ENCODE results near the gene KATNAL2.
A peak's percentile ranks its signal among the peaks of the same experiment; 100 is the strongest.

The KATNAL2 gene

DNA sequence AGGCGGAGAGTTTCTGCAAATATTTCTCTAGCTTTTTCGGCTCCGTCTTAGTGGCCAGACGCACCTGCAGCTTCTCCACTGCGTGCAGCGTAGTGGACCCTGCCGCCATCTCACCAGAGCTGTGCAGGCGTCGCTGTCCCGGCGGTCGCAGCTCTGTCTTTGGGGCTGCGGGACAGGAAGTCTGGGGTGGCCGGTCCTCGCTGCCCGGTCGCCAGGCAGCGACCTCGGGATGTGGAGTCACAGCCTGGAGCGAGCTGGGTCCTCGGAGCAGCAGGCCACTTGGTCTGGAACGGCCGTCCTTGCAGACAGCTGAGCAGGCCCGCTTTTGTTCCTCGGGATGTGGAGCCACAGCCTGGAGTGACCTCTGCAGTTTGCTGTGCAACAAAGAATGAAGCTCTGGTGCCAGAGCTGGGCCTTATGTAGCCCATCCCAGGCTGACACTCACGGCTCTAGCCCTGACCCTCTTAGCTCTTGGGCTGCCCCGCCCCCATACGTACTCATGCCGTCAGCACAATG, 117.8 kb downstream of the KATNAL2 start, which contains the start of gene ELOA2:
ELOA2 (minus strand) TSS at position 466 of the 516 bp plus-strand sequence; CDS start at position 109, 357 bp downstream.
- DNase-seq (ENCODE audit: low read depth): no peak

DNA sequence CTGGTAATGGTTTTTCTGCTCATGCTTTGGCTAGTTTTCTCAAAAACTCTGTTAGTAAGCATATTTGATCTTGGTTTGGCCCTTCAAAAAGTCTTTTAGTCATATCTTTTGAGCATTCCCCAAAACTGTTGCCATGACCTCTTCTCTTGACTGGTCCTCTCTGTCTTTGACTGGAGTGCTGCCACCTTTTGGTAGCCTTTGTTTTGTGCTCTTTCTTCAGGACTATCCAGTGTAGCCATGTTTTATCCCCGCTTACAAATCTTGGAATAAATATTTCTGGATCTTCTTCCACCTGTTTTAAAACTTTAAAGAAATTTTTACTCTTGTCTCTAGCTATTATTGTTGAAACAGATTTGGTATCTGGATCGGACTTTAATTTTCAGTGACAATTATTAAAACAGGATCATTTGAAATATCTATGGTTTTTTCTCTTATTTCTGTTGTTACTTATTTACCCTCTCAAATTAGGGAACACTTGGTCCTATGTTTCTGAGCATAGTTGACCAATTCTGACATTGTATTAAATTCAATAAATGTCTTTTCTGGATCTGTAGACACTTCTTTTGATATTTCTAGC, 119.0 kb downstream of the KATNAL2 start:
- no peak for DNase-seq (ENCODE audit: low read depth)

DNA sequence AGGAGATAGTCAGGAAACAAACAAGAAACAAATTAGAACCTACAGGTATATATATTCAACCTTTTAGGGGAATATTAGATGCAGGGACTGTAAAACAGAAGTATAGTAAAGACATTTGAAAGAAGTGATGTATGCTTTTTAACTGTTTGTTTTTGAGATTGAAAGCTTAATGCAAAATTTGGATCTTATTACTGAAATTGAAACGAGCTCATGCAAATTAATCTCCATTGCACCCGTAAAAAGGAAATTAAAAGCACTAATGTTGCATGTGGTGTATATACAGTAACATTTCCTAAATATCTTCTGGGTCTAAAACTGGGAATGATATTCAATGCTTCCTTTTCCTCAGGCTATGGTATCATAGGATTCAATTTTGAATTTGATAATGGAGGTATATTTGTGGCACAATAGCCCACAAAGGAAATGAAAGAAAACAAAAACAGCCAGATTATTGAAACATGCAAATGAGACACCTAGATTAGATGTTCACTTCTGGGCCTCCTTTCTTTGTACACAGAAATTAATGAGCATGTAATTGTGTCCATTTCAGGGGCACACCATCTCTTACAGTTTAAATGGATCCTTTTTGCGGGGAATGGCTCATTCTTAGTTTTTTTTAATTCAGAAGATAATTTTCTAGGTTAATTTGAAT, 119.7 kb downstream of the KATNAL2 start:
- DNase-seq (ENCODE audit: low read depth): no peak

DNA sequence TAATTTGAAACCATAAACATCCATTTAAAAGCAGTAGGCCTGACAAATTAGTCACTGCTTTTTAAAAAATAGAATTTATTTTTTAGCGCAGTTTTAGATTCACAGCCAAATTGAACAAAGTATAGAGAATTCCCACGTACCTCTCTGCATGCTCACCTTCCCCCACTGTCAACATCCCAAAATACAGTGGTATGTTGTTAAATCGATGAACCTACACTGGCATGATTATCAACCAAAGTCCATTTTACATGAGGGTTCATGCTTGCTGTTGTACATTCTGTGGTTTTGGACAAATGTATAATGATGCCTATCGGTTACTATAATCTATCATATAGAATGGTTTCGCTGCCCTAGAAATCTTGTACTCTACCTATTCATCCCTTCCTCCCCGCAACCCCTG, 123.6 kb downstream of the KATNAL2 start:
- DNase-seq (ENCODE audit: low read depth): no peak

DNA sequence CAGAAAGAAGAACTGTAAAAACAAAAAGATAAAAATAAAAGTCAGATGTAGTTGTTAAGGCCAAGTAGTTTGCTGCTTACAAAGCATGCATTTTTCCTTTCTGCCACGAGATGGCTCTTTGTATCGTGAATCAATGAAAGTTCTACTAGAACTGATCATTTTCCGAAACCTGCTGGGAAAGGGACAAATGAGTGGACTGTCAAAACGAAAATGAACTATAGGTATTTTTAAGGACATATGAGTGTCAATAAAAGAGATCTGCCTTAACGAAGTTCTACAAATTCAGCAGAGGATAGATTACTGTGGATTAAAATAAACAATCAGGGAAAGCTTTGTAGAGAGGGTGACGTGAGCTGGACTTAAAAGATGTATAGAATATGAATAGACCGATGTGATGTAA, 133.1 kb downstream of the KATNAL2 start:
- no peak for DNase-seq (ENCODE audit: low read depth)

DNA sequence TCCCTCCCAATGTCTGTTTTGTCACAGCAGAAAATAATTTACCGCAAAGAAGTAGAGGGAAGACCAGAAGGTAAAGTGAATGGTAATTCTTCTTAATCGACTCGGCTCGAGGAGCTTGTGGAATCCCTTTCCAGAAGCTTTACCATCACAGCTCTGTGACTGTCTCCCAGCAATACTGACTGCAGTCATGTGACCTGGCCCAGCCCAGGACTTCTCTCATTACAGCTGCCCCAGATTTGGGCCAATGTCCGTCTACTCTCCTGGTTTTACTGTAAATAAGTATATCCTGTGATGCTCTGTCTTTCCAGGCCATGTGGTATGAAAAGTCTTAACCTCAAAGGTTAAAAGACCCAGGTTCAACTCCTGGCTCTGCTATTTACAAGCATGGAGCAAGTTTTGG, 137.0 kb downstream of the KATNAL2 start:
- DNase-seq (ENCODE audit: low read depth): no peak

DNA sequence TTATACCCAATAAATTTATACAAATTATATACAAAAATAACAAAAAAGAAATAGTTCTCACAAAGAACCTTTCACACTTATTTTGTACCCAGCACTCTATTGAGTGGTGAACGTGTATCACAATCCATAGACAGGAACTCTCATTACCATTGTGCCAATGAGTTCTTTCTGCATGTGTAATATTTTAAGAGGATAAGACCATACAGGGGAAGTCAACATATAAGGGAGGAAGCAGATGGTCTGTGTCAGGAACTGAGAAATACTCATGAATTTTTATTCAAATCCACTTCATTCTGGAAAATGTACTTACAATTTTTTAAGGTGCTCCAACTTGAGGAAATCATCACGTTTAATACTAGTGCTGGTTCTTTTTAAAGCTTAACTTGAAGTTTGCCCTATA, 145.1 kb downstream of the KATNAL2 start:
- DNase-seq (ENCODE audit: low read depth): no peak

DNA sequence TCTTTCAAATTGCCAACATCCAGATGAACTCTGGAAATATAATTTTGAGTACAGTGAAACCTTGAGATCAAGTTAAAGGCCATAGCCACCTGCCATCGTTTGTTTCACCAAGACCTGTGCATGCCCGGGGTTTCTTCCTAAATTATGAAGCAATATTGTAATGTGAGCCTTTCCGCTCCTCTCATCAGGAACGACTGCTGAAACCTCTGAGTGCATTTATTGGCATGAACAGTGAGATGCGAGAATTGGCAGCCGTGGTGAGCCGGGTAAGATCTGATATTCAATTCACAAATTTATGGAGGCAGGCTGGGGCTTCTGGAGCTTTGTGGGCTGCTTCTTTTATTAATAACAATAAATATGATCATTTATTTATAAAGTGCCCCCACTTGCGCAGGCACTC, 145.7 kb downstream of the KATNAL2 start:
- no peak for DNase-seq (ENCODE audit: low read depth)

DNA sequence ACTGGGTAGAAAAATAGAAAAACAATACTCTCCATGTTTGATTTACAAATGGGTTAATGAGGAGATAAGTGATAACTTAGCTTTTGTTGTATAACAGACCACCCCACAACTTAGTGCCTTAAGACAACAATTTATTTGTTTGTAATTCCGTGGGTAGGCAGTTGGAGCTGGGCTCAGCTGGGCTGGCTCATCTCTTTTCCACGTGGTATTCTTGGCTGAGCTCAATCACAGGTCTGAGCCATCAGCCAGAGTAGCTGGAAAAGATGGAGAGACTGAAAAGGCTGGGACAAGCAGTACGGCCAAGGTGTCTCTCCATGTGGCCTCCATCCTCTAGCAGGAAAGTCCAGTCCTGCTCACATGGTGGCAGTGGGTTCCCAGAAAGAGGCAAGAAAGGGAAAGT, 150.2 kb downstream of the KATNAL2 start:
- DNase-seq (ENCODE audit: low read depth): no peak

DNA sequence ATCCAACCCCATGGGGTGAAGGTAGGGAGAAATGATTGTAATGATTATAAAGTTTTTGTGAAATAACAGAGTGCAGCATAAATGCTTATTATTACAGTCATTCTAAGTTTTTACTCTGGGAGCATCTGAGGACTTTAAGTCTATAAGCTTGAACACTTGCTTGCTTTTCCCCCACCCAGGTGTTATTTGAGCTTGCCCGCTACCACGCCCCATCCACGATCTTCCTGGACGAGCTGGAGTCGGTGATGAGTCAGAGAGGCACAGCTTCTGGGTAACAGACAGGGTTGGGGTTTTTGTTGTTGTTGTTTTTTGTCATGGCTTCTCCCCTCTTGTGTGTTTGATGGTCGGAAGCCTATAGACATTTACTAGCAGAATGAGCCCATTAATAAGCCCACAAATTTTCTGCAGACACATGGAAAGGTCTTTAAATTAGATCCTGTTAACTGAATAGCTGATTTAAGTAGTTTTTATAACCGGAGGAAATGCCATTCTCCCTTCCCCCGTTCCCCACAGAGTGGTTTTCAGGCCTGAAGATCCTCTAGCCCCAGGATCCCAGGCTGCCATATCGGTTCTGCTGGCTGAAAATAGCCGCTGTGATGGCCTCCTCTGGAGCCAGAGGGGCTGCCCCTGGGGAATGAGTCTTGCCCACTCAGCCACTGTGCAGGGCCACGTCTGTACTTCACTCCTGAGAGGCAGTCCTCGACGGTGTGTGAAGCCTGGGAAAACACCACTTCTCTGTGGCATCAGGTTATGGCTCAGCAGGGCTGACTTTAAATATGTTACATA, 157.9 kb downstream of the KATNAL2 start:
- no peak for DNase-seq (ENCODE audit: low read depth)

DNA sequence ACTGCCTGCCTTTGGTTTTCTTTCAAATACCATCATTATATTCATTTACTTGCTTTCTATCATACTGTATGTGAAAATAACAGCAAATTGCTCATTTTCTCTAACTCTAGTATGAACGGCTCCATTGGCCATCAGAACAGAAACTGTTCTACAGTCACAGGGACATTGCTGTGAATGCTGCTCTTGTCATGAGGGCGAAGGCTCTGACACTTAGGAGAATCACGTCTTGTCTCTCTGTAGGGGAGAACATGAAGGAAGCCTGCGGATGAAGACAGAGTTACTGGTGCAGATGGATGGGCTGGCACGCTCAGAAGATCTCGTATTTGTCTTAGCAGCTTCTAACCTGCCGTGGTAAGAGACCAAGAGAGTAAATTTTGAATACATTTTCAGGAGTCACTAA, 159.7 kb downstream of the KATNAL2 start:
- no peak for DNase-seq (ENCODE audit: low read depth)

DNA sequence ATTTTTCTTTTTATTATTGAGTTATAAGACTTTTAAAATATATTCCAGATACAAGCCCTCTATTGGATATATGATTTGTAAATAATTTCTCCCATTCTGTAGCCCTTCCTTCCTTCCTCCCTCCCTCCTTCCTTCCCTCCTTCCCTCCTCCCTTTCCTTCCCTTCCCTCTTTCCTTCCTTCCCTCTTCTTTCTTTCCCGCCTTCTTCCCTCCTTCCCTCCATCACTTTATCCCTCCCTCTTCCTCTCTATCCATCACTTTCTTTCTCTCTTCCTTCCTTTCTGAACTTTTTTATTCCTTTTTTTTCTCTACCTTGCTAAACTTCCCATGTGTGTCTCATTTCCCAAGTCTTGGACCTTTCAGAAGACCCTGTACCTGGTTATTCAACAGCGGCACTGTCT, 163.5 kb downstream of the KATNAL2 start:
- no peak for DNase-seq (ENCODE audit: low read depth)

DNA sequence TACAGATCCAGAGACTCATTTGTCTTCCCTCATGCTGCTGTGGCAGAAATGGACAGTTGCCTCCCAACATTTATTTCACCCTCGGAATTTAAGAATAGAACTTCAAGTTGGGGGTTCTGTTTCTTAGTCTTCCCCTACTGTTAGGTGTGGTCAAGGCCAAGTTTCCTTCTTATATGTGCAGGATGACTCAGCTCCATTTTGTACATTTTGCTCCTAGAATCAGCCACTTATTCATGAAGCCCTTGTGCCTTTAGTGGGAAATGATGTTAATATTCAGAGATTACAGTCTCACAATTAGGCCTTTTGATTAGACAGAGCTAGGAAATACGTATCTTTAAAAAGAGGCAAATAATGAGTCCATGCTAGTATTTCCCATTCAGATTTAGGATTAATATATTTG, 164.2 kb downstream of the KATNAL2 start:
- DNase-seq (ENCODE audit: low read depth): no peak

DNA sequence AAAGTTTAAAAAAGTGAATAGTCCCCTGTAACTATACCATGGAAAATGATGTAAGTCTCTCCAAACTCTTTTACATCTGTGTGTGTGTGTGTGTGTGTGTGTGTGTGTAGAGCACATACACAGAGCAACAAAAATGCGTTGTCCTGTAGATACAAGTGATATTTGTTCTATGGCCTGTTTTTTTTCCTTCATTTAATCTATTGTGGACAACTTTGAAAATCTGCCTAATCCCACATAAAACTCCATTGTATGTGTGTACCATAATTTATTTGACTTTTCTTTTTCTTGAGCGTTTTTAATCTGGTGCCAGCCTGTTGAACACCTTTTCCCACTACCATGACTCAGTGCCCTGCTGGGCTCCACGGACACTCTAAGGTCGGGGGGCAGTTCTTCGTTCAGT, 170.3 kb downstream of the KATNAL2 start:
- no peak for DNase-seq (ENCODE audit: low read depth)

DNA sequence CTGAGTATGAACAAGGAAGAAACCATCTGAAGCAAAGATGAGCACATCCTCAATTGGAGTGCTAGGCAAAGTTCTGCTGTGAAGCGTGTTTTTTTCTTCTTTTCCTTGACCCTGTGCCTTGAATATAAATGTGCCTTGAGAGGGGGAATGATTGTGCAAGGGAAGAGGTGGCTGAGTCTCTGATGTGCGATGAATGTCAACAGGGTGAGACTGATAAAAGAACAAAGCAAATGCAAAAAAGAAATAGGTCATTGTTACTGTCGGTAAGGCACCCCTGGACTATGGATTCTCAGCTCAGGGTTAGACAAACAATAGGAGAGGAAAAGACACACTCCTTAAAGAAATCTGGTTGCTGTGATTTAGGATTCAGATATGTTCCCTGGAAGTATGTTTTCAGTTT, 178.4 kb downstream of the KATNAL2 start:
- DNase-seq (ENCODE audit: low read depth): no peak

DNA sequence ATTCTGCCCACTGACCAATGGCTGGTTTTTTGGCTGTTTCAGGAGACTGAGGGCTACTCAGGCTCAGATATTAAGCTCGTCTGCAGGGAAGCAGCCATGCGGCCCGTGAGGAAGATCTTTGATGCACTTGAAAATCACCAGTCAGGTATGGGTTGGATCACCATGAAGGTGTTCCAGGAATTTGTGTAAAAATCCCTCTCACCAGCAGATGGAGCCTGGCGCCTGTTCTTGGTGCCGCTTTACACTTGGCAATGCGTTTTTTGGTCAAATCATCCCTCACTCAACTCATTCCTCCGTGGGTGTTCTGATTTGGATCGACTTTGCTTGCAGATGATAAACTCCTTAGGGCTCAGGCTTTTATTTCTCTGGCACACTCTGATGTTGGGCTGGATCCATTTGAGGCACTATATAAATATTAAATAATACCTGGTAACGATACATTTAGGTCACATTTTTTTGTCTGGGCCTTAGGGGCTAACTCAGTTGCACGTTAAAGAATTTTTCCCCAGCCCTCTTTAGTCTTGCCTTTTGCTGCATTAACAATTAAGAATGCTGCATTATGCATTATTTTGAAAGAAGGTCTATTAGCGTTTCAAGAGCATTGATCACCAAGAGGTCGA, 182.9 kb downstream of the KATNAL2 start:
- DNase-seq (ENCODE audit: low read depth): peak; percentile 9

DNA sequence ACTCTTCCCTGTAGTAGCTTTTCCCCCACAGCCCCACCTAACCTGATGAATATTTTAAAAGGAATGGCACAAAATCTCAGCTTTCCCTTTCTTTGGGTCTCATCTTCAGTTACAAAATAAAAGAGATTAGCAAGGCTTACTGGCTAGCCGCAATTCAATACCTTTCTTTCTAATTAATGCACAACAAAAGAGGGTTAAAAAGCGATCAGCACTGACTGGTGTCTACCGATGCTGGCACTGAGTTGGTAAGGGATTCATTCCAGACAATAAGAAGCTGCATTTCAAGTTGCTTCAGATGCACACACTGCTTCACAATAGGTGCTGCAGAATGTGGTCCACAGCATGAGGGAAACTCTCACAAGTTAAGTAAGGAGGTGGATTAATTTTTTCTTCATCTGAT, 191.0 kb downstream of the KATNAL2 start:
- no peak for DNase-seq (ENCODE audit: low read depth)

DNA sequence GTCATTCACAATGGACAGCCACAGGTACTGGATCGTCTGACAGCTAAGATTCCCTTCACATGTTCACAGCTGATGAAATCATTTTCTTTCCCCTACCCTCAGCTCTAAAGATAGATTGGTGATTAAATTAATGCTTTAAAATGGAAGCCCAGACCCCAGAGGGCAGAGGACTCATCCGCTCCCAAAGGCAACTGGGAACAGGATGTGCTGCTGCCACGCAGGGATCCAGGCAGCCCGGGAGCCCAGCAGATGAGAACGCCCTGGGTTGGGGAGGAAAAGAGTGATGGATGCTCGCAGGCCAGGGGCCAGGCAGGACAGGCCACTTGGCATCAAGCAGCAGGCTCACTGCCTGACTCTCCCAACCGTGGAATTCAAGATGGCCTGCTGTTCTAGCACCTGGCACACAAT, 191.6 kb downstream of the KATNAL2 start:
- DNase-seq (ENCODE audit: low read depth): no peak

DNA sequence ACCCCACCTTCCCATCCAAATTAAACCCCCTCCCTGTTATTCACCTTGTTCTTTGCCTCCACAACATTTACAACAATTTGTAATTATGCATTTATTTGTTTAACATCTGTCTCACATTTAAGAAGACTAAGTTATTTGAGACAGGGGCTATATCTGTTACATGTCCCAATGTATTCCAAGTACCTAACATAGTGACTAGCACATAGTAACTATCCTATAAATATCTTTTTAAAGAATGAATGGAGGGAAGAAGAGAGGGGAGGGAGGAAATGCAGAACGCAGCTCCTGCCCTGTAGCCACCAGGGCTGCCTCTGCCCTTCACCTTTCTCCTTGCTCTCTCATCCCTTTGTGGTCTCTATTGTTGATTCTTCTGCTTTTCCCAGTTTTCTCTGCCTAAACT, 192.3 kb downstream of the KATNAL2 start:
- DNase-seq (ENCODE audit: low read depth): no peak

DNA sequence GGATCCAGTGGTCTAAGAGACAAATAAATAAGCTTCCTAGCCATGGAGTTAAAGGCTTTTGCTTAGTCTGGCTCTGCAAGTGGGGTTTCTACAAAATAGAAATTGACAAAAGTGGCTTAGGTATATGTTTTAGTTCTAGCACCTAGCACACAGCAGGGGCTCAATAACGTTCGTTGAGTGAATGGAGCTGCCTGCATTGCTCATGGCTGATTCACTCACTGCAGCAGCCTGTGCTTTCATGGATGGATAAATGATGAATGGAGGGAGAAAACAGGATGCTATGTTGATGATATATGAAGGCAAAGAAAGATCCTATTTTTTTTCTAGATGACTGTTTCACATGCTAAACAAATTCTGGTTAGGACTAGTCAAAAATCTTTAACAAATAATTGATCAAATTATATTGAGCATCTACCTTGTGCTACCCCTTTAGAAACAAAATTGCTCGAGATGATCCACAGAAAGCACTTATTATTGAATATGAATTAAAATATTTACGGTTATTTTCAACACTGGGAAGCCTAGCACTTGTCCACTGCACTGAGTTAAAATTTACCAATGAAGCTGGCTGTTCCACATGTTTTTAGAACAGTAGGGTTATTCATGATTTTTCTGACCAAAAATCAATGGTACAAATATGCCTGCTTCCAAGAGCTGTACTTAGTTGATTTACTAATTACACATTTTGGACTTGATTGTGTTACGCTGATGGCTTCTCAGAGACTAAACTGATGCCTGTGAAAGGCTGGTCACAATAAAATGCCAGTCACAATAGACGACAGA, 193.3 kb downstream of the KATNAL2 start:
- DNase-seq (ENCODE audit: low read depth): no peak

DNA sequence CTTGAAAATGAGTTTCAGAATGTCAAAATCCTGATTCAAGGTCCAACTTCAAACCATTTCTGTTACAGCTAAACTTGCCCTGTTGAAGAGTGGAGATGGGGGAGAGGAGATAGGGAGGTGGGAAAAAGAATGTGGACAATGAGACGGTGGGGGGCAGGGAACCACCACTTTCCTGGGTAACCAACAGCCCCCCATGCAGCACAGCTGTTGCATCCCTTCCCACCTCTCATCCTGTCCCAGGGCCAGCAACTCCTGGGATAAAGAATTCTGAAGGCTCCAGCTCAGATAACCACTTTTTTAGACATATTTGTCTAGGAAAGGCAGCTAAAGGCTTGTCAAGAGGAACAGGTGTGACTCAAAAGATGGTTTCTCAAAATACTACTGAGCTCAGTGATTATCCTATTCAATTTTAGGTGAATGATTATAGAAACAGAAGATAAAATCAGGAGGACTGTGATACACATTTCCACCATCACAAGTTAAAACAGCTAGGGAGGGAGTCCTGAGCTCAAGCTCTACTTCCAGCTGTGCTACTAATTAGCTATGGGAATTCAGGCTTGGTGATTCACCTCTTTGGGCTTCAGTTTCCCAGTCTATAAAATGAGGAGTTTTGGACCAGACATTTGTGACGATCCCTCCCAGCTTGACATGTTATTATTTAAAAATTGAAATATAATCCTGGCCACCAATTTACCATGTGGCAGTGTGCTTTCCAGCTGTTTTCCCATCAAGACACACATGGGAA, 196.6 kb downstream of the KATNAL2 start:
- no peak for DNase-seq (ENCODE audit: low read depth)

Data from stimulated activated CD8-positive, alpha-beta memory T cell treated with anti-CD3 and anti-CD28 coated beads, Interleukin-15, amount 100 ng/mL, for 24 hours (primary cell).